Upper lobe of left lung (tissue), 6 donors: ENCODE data around the gene XXYLT1. TPM values are rescaled to one million over a fixed set of nuclear protein-coding genes. Genes with fewer than 3 reads are reported as not detected.
"Not testable (repeated sequence)": the region's sequence is repeated elsewhere in the genome, so short reads cannot be mapped to it uniquely, and the experiment has no call there.

Source experiments
- ATAC-seq, 2 donors: fragments of 200-7000 bp; cut with Tn5 transposase; one replicate each; pipeline ENCODE4 v1.9.1; 2022; ENCODE audit warnings: mild to moderate bottlenecking in 2 of 2, moderate library complexity in 2 of 2; ENCODE audit not compliant: low FRiP score in 2 of 2
- DNase-seq, 2 donors: peaks; one replicate each; pipeline ENCODE4 v3.0.0-alpha.2; 2019 to 2020
- H3K27ac ChIP-seq, 4 donors: fragments of 200-600 bp; sonication (generic); one replicate each; pipeline ENCODE4 v1.5.1; 2016 to 2019
- H3K27me3 ChIP-seq, 4 donors: fragments of 200-600 bp; sonication (generic); one replicate each; pipeline ENCODE4 v1.5.1; 2017 to 2019
- H3K36me3 ChIP-seq, 4 donors: fragments of 200-600 bp; sonication (generic); one replicate each; pipeline ENCODE4 v1.5.1; 2016 to 2019
- H3K4me1 ChIP-seq, 4 donors: fragments of 200-600 bp; sonication (generic); one replicate each; pipeline ENCODE4 v1.5.1; 2018 to 2019
- H3K4me3 ChIP-seq, 4 donors: fragments of 200-600 bp; sonication (generic); one replicate each; pipeline ENCODE4 v1.5.1; 2017 to 2019; ENCODE audit warnings: mild to moderate bottlenecking in 2 of 4, moderate library complexity in 1 of 4
- H3K9me3 ChIP-seq, 4 donors: fragments of 200-600 bp; sonication (generic); one replicate each; pipeline ENCODE4 v1.5.1; 2018 to 2019
- EP300 ChIP-seq, 4 donors: sonication (generic); formaldehyde crosslinking; IDR thresholded peaks; one replicate each; pipeline ENCODE4 v1.5.1; 2017; ENCODE audit warnings: antibody characterized with exemption in 4 of 4, control low read depth in 2 of 4
- POLR2A ChIP-seq, 4 donors: fragments of 450-650 bp; IDR thresholded peaks; one replicate each; pipeline ENCODE4 v1.5.1; 2016 to 2017; ENCODE audit warnings: antibody characterized with exemption in 4 of 4, mild to moderate bottlenecking in 2 of 4
- POLR2AphosphoS5 ChIP-seq, 2 donors: sonication (generic); formaldehyde crosslinking; IDR thresholded peaks; one replicate each; pipeline ENCODE4 v1.5.1; 2017; ENCODE audit warnings: antibody characterized with exemption in 2 of 2
- WGBS, 2 donors: methylation state at CpG; one replicate each; pipeline ENCODE4 v1.1.5; 2017 to 2018; 5-methylcytosine and 5-hydroxymethylcytosine counted together
- total RNA-seq, 6 donors: library from RNA; depleted of rRNA in 4 of 6; stranded (reverse); fragments of >200 nt in 4 of 6; gene quantifications; one replicate each; pipeline versions ENCODE4 v1.1.0 to v1.2.1, GENCODE V29; 2016 to 2021
- TF ChIP-seq, protein P1 (sequence below), 6 experiments: fragments of 450-650 bp in 4 of 6; fragments of 200-600 bp in 2 of 6; sonication (generic) in 2 of 6; IDR thresholded peaks; one replicate each; pipeline ENCODE4 v1.5.1; 2016 to 2019; ENCODE audit warnings: antibody characterized with exemption in 6 of 6
- donor health status: DM: no; HTN: no; CAD: no; lungs with moderate emphysema.
- donor health status: DM: no; HTN: yes; CAD: no; lungs with severe emphysema.

Gene XXYLT1
- total RNA-seq, 6 donors from 2014 or later, result 6.3 to 9.6 (median 8.6) TPM

GRCh38 chr3:195302431-195302830 is 31.5 kb upstream of the XXYLT1 start:
- H3K36me3 ChIP-seq, result peaks cover 0 to 51% (median 22%) of the 10 kb centered on the region in 4 donors
- WGBS, 2 donors, result 90 to 91% methylated on average over 3 of the region's 3 CpGs

GRCh38 chr3:195297446-195297845 is 26.5 kb upstream of the XXYLT1 start:
- no peaks in the 10 kb centered on the region for H3K4me1 ChIP-seq
- TF ChIP-seq POLR2AphosphoS5 (IDR thresholded peaks at IDR 0.05) (no peak), POLR2A (IDR thresholded peaks at IDR 0.05) (no peak), EP300 (IDR thresholded peaks at IDR 0.05) (no peak)
- TF ChIP-seq, protein P1, sequence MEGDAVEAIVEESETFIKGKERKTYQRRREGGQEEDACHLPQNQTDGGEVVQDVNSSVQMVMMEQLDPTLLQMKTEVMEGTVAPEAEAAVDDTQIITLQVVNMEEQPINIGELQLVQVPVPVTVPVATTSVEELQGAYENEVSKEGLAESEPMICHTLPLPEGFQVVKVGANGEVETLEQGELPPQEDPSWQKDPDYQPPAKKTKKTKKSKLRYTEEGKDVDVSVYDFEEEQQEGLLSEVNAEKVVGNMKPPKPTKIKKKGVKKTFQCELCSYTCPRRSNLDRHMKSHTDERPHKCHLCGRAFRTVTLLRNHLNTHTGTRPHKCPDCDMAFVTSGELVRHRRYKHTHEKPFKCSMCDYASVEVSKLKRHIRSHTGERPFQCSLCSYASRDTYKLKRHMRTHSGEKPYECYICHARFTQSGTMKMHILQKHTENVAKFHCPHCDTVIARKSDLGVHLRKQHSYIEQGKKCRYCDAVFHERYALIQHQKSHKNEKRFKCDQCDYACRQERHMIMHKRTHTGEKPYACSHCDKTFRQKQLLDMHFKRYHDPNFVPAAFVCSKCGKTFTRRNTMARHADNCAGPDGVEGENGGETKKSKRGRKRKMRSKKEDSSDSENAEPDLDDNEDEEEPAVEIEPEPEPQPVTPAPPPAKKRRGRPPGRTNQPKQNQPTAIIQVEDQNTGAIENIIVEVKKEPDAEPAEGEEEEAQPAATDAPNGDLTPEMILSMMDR (IDR thresholded peaks at IDR 0.05), result no peak
- ATAC-seq, result no peak
- no peaks in the 10 kb centered on the region for H3K27me3 ChIP-seq
- no peak overlapping the region for H3K4me3 ChIP-seq
- H3K36me3 ChIP-seq, result peaks cover 0 to 58% (median 24%) of the 10 kb centered on the region in 4 donors
- no peaks in the 10 kb centered on the region for H3K9me3 ChIP-seq
- no peak overlapping the region for H3K27ac ChIP-seq
- no peak for DNase-seq

More at GRCh38 chr3:195302431-195302830, 31.5 kb upstream of the XXYLT1 start:
- Histone ChIP-seq H3K27ac (no peak overlapping the region), H3K4me3 (no peak overlapping the region), H3K9me3 (no peaks in the 10 kb centered on the region), H3K27me3 (no peaks in the 10 kb centered on the region), H3K4me1 (no peaks in the 10 kb centered on the region)
- DNase-seq (no peak), ATAC-seq (no peak)
- TF ChIP-seq, protein P1 (IDR thresholded peaks at IDR 0.05), result no peak
- TF ChIP-seq POLR2AphosphoS5 (IDR thresholded peaks at IDR 0.05) (no peak), EP300 (IDR thresholded peaks at IDR 0.05) (no peak), POLR2A (IDR thresholded peaks at IDR 0.05) (no peak)

DNA sequence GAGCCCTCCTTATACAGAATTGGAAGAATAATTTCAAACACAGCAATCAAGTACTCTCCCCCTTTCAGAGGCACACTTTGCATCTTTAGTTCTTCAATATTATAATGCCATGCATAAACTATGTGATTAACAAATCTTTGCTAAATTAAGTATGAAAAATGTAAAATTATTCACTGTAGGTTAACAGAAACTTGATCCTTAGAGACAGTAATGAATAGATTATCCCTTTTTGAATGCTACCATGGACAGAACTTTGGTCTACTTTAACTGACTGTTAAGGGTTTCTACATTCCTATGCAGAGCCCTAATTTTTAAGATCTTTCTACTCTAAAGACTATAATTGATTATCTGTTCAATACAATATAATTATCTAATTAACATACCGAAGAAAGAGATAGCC is 25.7 kb upstream of the XXYLT1 start:
- H3K9me3 ChIP-seq, result no peaks in the 10 kb centered on the region
- H3K4me1 ChIP-seq, result no peaks in the 10 kb centered on the region
- TF ChIP-seq EP300 (IDR thresholded peaks at IDR 0.05) (no peak), POLR2A (IDR thresholded peaks at IDR 0.05) (no peak), POLR2AphosphoS5 (IDR thresholded peaks at IDR 0.05) (no peak)
- TF ChIP-seq, protein P1 (IDR thresholded peaks at IDR 0.05), result no peak
- no peak overlapping the region for H3K27ac ChIP-seq
- H3K4me3 ChIP-seq, result no peak overlapping the region
- ATAC-seq (no peak), DNase-seq (no peak)
- H3K36me3 ChIP-seq, result peaks cover 0 to 59% (median 27%) of the 10 kb centered on the region in 4 donors
- WGBS, 2 donors, result 90 to 94% methylated on average over 1 of the region's 1 CpG
- no peaks in the 10 kb centered on the region for H3K27me3 ChIP-seq

GRCh38 chr3:195291121-195291520 is 20.2 kb upstream of the XXYLT1 start:
- Histone ChIP-seq H3K27me3 (peaks cover 0 to 1% (median 0%) of the 10 kb centered on the region in 4 donors), H3K4me1 (no peaks in the 10 kb centered on the region), H3K9me3 (no peaks in the 10 kb centered on the region), H3K4me3 (no peak overlapping the region), H3K27ac (no peak overlapping the region), H3K36me3 (peaks cover 6 to 85% (median 33%) of the 10 kb centered on the region in 4 donors)
- TF ChIP-seq, protein P1 (IDR thresholded peaks at IDR 0.05), result no peak
- TF ChIP-seq POLR2AphosphoS5 (IDR thresholded peaks at IDR 0.05) (no peak), POLR2A (IDR thresholded peaks at IDR 0.05) (no peak), EP300 (IDR thresholded peaks at IDR 0.05) (no peak)
- ATAC-seq (no peak), DNase-seq (no peak)
- WGBS, 2 donors, result 95 to 100% methylated on average over 1 of the region's 1 CpG

DNA sequence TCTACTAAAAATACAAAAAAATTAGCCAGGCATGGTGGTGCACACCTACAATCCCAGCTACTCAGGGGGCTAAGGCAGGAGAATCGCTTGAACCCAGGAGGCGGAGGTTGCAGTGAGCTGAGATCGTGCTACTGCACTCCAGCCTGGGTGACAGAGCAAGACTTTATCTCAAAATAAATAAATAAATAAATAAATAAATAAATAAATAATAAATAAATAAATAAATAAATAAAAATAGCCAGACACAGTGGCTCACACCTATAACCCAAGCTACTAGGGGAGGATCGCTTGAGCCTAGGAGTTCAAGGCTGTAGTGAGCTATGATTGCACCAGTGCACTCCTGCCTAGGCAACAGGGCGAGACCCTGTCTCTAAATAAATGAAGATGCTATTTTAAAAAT is 19.7 kb upstream of the XXYLT1 start:
- peaks cover 6 to 89% (median 36%) of the 10 kb centered on the region in 4 donors for H3K36me3 ChIP-seq
- H3K4me3 ChIP-seq, ATAC-seq, DNase-seq, H3K9me3 ChIP-seq, H3K27me3 ChIP-seq, H3K27ac ChIP-seq, H3K4me1 ChIP-seq: not testable (repeated sequence)
- 97 to 99% methylated on average over 5 of the region's 5 CpGs for WGBS, 2 donors
